Panc1 (cell line): Measurements from ENCODE around the gene HEMK1. TPM values are rescaled to one million over a fixed set of nuclear protein-coding genes. Genes with fewer than 3 reads are reported as not detected.

Experiments used
- ATAC-seq: fragments of 200-7000 bp; cut with Tn5 transposase; 2 replicates; pipeline ENCODE4 v1.9.1; 2020; ENCODE audit warnings: mild to moderate bottlenecking, moderate library complexity
- BruUV-seq: library from RNA; stranded (reverse); fragments of 400-500 nt; replicated peaks from 2 replicates; lab custom pipeline; 2021; lab: Mats Ljungman, UMichigan
- CTCF ChIA-PET: fragments of 300-600 bp; sonication (Branson Sonifier 250); formaldehyde crosslinking; loops from one replicate; lab custom pipeline; 2022; ENCODE audit warnings: antibody characterized with exemption; lab: Charles Lee
- POLR2A ChIA-PET: fragments of 300-600 bp; sonication (Branson Sonifier 250); formaldehyde crosslinking; loops from one replicate; lab custom pipeline; 2022; ENCODE audit warnings: antibody characterized with exemption; lab: Charles Lee
- DNase-seq: peaks from one replicate; pipeline ENCODE4 v3.0.0-alpha.2; 2010; ENCODE audit warnings: low read depth, low spot score
- H3K27ac ChIP-seq: 2 replicates; pipeline ENCODE4 v1.5.1; 2011; ENCODE audit warnings: mild to moderate bottlenecking, low read length, inconsistent platforms
- H3K27me3 ChIP-seq: fragments of 200-500 bp; sonication (Bioruptor generic); 2 replicates; pipeline ENCODE4 v1.6.0; 2014; ENCODE audit warnings: low read length, inconsistent platforms; ENCODE audit not compliant: control insufficient read depth, insufficient read depth
- H3K36me3 ChIP-seq: fragments of 200-500 bp; sonication (Bioruptor generic); 2 replicates; pipeline ENCODE4 v1.5.1; 2014; ENCODE audit warnings: inconsistent platforms, mild to moderate bottlenecking, low read length, moderate library complexity; ENCODE audit not compliant: control insufficient read depth, insufficient read depth
- H3K4me1 ChIP-seq: 2 replicates; pipeline ENCODE4 v1.5.1; 2011; ENCODE audit warnings: inconsistent platforms, mild to moderate bottlenecking, low read length, moderate library complexity; ENCODE audit not compliant: control insufficient read depth, insufficient read depth
- H3K4me3 ChIP-seq, 2 experiments: 2 replicates each; pipeline ENCODE4 v1.5.1; 2011 to 2012; ENCODE audit warnings: low read depth in 2 of 2, low read length in 2 of 2, mild to moderate bottlenecking in 2 of 2, inconsistent platforms in 1 of 2, moderate library complexity in 1 of 2
- H3K9me3 ChIP-seq: fragments of 200-500 bp; sonication (Bioruptor generic); 2 replicates; pipeline ENCODE4 v1.5.1; 2014; ENCODE audit warnings: low read depth, mild to moderate bottlenecking, inconsistent platforms, low read length, moderate library complexity; ENCODE audit not compliant: control insufficient read depth, insufficient read depth
- POLR2AphosphoS5 ChIP-seq: IDR thresholded peaks from 2 replicates; pipeline ENCODE4 v1.6.1; 2012; ENCODE audit warnings: mild to moderate bottlenecking, low read depth, low read length, moderate library complexity
- REST ChIP-seq, 2 experiments: IDR thresholded peaks; 2 replicates each; pipeline ENCODE4 v1.6.1; 2011 to 2012; ENCODE audit warnings: low read depth in 2 of 2, control low read depth in 1 of 2, low read length in 1 of 2, mild to moderate bottlenecking in 1 of 2, moderate library complexity in 1 of 2; ENCODE audit not compliant: insufficient read depth in 1 of 2
- SIN3A ChIP-seq: IDR thresholded peaks from 2 replicates; pipeline ENCODE4 v1.6.1; 2012; ENCODE audit warnings: low read depth, mild to moderate bottlenecking, low read length, moderate library complexity, borderline replicate concordance; ENCODE audit not compliant: insufficient read depth
- TCF7L2 ChIP-seq: IDR thresholded peaks from 2 replicates; pipeline ENCODE4 v1.6.1; 2011; ENCODE audit warnings: mild to moderate bottlenecking, low read depth, low read length, inconsistent platforms
- in situ Hi-C: cut with HindIII; loops from 2 replicates; pipeline ENCODE4 v1.10.0; 2016; ENCODE audit warnings: low sequenced_read_pairs, low pct_unique_long_range_greater_than_20kb
- intact Hi-C: fragments of 100-400 bp; cut with micrococcal nuclease; formaldehyde crosslinking; loops from one replicate; pipeline ENCODE4 v1.10.0; 2022; ENCODE audit not compliant: unreplicated experiment
- total RNA-seq: library from RNA; stranded (reverse); gene quantifications from one replicate; pipeline ENCODE4 v1.2.1, GENCODE V29; 2021; ENCODE audit not compliant: unreplicated experiment
- TF ChIP-seq, protein P1 (sequence below): fragments of 450-650 bp; IDR thresholded peaks from 2 replicates; pipeline ENCODE4 v1.5.1; 2017; ENCODE audit warnings: mild to moderate bottlenecking

The HEMK1 gene
- total RNA-seq, 1 experiment from 2014 or later, result 12.1 TPM

- ChIA-PET POLR2A (no interaction called here), CTCF (no interaction called here)
- peaks cover 9% of the 10 kb centered on the region for H3K4me1 ChIP-seq
- no peaks in the 10 kb centered on the region for H3K9me3 ChIP-seq
- no peaks in the 10 kb centered on the region for H3K27me3 ChIP-seq
- H3K27ac ChIP-seq, result 0 out of 2 replicates have a peak overlapping the region, but pooled peaks have one; percentile 29
- H3K4me3 ChIP-seq, result peak overlapping the region; percentile 83 to 91
- no peak for DNase-seq
- intact Hi-C loops (no loop called here), in situ Hi-C loops (no loop called here)
- peaks cover 3% of the 10 kb centered on the region; the same call in 1 of the 2 replicates for H3K36me3 ChIP-seq
- no TSS peak for BruUV-seq
- ATAC-seq, result no peak
- TF ChIP-seq REST (IDR thresholded peaks at IDR 0.05; ENCODE audit: insufficient read depth in 1 of 2, low read depth in 2 of 2, low read length in 1 of 2), result no peak
- no peak for TF ChIP-seq POLR2AphosphoS5
- TF ChIP-seq TCF7L2, result no peak
- TF ChIP-seq SIN3A, result no peak
- TF ChIP-seq, protein P1, sequence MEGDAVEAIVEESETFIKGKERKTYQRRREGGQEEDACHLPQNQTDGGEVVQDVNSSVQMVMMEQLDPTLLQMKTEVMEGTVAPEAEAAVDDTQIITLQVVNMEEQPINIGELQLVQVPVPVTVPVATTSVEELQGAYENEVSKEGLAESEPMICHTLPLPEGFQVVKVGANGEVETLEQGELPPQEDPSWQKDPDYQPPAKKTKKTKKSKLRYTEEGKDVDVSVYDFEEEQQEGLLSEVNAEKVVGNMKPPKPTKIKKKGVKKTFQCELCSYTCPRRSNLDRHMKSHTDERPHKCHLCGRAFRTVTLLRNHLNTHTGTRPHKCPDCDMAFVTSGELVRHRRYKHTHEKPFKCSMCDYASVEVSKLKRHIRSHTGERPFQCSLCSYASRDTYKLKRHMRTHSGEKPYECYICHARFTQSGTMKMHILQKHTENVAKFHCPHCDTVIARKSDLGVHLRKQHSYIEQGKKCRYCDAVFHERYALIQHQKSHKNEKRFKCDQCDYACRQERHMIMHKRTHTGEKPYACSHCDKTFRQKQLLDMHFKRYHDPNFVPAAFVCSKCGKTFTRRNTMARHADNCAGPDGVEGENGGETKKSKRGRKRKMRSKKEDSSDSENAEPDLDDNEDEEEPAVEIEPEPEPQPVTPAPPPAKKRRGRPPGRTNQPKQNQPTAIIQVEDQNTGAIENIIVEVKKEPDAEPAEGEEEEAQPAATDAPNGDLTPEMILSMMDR, result no peak
Measured at GRCh38 chr3:50567011-50567385, 2.3 kb upstream of the HEMK1 start.

DNA sequence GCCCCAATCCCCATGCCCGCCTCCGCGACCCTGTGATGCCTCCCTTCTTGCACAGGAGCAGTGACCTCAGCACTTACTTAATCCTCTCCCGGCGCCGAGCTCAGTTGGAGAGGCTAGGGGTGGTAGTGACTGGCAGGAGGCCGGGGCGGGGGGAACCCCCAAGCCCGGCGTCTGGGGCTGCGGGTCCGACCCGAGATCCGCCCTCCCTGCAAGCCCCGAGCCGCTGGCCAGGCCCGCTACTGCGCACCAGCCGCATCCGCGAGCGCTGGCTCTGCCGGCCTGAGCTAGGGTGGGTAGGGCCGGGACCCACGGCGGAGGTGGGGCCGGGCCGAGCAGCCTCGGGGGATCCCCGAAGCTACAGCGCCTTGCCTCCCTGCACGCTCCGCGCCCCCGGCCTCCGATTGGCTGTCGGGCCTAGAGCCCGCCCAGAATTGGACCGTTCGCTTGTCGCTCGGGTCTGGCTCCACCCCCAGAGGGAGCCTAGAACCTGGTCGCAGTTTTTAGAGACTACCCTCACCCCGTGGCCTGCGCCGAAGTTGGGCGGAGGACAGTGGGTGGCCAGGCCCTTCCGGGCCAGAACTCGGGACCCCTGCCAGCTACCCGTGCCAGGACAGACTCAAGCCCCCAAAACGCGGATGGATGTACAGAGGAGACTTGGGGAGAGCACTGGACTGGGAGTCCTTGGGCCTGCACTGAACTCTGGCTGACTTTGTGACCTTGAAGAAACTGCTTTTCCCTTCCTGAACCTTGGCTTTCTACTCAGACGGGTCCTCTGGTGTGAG lies 1.7 kb upstream of the HEMK1 start, which contains the start of gene C3orf18:
Gene C3orf18, minus strand, starts transcription at position 362 of the 782 bp plus-strand sequence. CDS start 2,048 bp downstream, outside the sequence.
- peaks cover 3% of the 10 kb centered on the region; the same call in 1 of the 2 replicates for H3K36me3 ChIP-seq
- DNase-seq, result no peak
- H3K4me3 ChIP-seq, result peak within 1 kb of the TSS; percentile 83 to 91
- POLR2A ChIA-PET, result no interaction called here
- in situ Hi-C loops (no loop called here), intact Hi-C loops (no loop called here)
- CTCF ChIA-PET, result interaction anchor here (0.9 kb wide), 1 partner anchor 49 kb away, joined by 3 read pairs; no protein-coding TSS in a partner anchor
- no TSS peak for BruUV-seq
- TF ChIP-seq REST (IDR thresholded peaks at IDR 0.05; ENCODE audit: insufficient read depth in 1 of 2, low read depth in 2 of 2, low read length in 1 of 2), result no peak
- TF ChIP-seq SIN3A, result no peak
- no peak for TF ChIP-seq TCF7L2
- TF ChIP-seq, protein P1, result no peak
- TF ChIP-seq POLR2AphosphoS5, result no peak
- peak; percentile 84 for ATAC-seq
- peaks cover 9% of the 10 kb centered on the region for H3K4me1 ChIP-seq
- H3K27ac ChIP-seq, result peak within 1 kb of the TSS; percentile 84
- H3K27me3 ChIP-seq, result no peaks in the 10 kb centered on the region
- no peaks in the 10 kb centered on the region for H3K9me3 ChIP-seq
